Erythroblast (primary cell): Measurements from ENCODE around the gene MVB12A.

Source experiments
- GATA1 ChIP-seq: IDR thresholded peaks from 2 replicates; pipeline ENCODE4 v1.6.1; 2011; ENCODE audit warnings: low read depth, mild to moderate bottlenecking, control low read depth, low read length, moderate library complexity
- POLR2A ChIP-seq: IDR thresholded peaks from 2 replicates; pipeline ENCODE4 v1.6.1; 2011; ENCODE audit warnings: mild to moderate bottlenecking, low read length

GRCh38 chr19:17423429-17424208 lies 3.8 kb downstream of the MVB12A start:
- TF ChIP-seq POLR2A (no peak), GATA1 (no peak)
